Ovary (tissue), 3 donors: ENCODE data around the gene PHACTR1.

Source experiments
- CTCF ChIP-seq, 3 donors: fragments of 450-650 bp in 2 of 3; fragments of 200-600 bp in 1 of 3; IDR thresholded peaks; one replicate each; pipeline versions ENCODE4 v1.5.1 to v1.8.0; 2016 to 2022; ENCODE audit warnings: antibody characterized with exemption in 3 of 3, mild to moderate bottlenecking in 1 of 3
- EP300 ChIP-seq: sonication (generic); formaldehyde crosslinking; IDR thresholded peaks from one replicate; pipeline ENCODE4 v1.6.1; 2017; ENCODE audit warnings: antibody characterized with exemption
- POLR2A ChIP-seq: fragments of 450-650 bp; IDR thresholded peaks from one replicate; pipeline ENCODE4 v1.6.1; 2017; ENCODE audit warnings: antibody characterized with exemption, mild to moderate bottlenecking, moderate library complexity
- donor health status: DM: no; HTN: no; CAD: no.

- TF ChIP-seq CTCF (IDR thresholded peaks at IDR 0.05) (no peak), POLR2A (no peak), EP300 (no peak)
Observed at GRCh38 chr6:13256266-13257001, 539.9 kb downstream of the PHACTR1 start.
